ENCODE results near the gene MAD1L1.
A peak's percentile ranks its signal among the peaks of the same experiment; 100 is the strongest.

MAD1L1 gene

GRCh38 chr7:2114052-2114451, 118.7 kb downstream of the MAD1L1 start:
- DNase-seq: no peak

- DNase-seq: no peak
Observed at GRCh38 chr7:2112261-2113198, 120.2 kb downstream of the MAD1L1 start.

GRCh38 chr7:2111568-2111967, 121.2 kb downstream of the MAD1L1 start:
- DNase-seq: no peak

- DNase-seq: no peak
Observed at GRCh38 chr7:2110610-2111396, 121.9 kb downstream of the MAD1L1 start.

- DNase-seq: peak; percentile 92
Observed at GRCh38 chr7:2109936-2110609, 122.7 kb downstream of the MAD1L1 start.

- DNase-seq: no peak
Observed at GRCh38 chr7:2109251-2109872, 123.4 kb downstream of the MAD1L1 start.

- DNase-seq: no peak
Observed at GRCh38 chr7:2108501-2109250, 124.1 kb downstream of the MAD1L1 start.

GRCh38 chr7:2108071-2108455, 124.7 kb downstream of the MAD1L1 start:
- no peak for DNase-seq

GRCh38 chr7:2107386-2108070, 125.2 kb downstream of the MAD1L1 start:
- DNase-seq: no peak

GRCh38 chr7:2106924-2107323, 125.8 kb downstream of the MAD1L1 start:
- no peak for DNase-seq

GRCh38 chr7:2106440-2106839, 126.3 kb downstream of the MAD1L1 start:
- no peak for DNase-seq

- DNase-seq: no peak
Observed at GRCh38 chr7:2105917-2106316, 126.8 kb downstream of the MAD1L1 start.

GRCh38 chr7:2105280-2105679, 127.5 kb downstream of the MAD1L1 start:
- DNase-seq: no peak

- DNase-seq: no peak
Observed at GRCh38 chr7:2104716-2105115, 128.0 kb downstream of the MAD1L1 start.

- peak; percentile 57 for DNase-seq
Observed at GRCh38 chr7:2104107-2104710, 128.5 kb downstream of the MAD1L1 start.

GRCh38 chr7:2103071-2103898, 129.5 kb downstream of the MAD1L1 start:
- no peak for DNase-seq

- DNase-seq: no peak
Observed at GRCh38 chr7:2102375-2102723, 130.4 kb downstream of the MAD1L1 start.

- DNase-seq: no peak
Observed at GRCh38 chr7:2101630-2102374, 130.9 kb downstream of the MAD1L1 start.

Measured in kidney glomerular epithelial cell (primary cell).